ENCODE data around the gene EPB41L2.

GRCh38 chr6:131083687-131084086, 20.6 kb upstream of the EPB41L2 start:
- TF ChIP-seq CTCF (IDR thresholded peaks at IDR 0.05) = no peak
- no peak for TF ChIP-seq POLR2A (IDR thresholded peaks at IDR 0.05)
